Measurements from ENCODE around the gene NPAS3.

The NPAS3 gene

DNA sequence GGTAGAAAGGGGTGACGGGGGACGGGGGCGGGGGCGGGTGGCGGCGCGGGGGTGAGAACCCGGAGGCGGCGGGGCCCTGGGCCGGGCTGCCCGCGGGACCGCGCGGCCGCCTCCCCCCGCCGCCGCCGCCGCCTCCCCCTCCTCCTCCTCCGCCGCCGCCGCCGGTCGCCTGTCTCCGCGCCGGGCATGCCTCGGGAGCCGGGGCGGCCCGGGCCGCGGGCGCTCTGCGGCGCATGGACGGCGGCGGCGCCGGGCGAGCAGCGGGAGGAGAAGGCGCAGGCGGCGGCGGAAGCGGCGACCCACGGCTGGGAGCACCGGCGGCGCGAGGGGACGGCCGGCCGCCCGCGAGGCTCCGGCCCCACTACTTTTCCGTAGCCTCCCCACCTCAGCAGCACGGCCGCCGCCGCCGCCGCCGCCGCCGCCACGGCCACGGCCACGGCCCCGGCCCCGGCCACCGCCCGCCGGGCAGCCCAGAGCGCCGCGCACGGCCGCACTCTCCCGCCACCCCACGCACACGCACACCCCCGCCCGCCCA is at the start of gene NPAS3:
NPAS3 (plus strand) TSS at position 161 of the 535 bp plus-strand sequence.
- DNase-seq: no peak

DNA sequence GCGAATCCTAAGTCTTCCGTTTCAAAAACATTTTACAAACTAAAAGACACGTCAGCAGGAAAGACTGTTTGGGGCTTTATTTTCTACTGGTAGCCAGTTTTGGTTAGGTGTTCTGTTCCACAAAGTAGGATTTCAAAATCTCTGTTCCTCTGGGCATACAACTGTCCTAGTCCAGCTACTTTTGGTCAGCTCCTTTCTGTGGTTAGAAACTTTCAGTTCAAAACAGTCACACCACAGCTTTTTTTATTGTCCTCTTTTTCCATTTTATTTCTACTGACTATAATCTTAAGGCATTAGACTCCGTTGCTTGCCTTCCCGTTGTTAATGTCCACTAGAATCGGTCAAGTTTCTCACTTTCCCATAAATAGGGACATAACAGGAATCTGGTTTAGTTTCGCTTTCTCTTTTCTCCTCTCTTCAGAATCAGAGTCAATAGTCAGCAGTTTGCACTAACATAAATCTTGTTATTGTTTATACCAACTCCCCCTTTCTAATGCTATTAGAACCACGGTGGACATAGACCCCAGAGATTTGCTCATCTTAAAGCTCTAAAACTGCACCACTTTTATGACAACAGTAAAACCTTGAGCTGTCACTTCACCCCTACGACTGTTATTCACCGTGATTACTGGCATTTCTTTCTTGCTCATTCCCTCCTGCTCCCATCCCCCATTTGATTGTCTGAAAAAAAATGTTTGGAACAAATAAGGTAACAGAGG is 41.5 kb upstream of the NPAS3 start:
- DNase-seq: no peak

DNA sequence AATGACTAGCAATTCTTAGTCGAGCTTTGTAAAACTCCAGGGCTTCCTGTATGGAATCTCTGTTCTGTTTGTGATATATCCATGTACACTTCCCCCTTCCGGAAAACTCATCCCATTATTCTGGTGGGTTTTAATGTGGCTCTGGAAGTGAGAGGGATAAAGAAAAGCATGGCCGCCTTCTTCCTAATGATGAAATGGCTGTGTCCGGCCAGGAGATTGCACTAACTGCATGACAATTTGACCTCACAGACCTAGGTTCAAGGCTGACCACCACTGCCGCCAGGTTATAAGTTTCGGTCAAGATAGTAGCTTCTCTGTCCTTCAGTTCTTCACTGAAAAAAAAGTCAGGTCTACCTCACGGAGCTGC is 41.0 kb upstream of the NPAS3 start:
- DNase-seq: no peak

DNA sequence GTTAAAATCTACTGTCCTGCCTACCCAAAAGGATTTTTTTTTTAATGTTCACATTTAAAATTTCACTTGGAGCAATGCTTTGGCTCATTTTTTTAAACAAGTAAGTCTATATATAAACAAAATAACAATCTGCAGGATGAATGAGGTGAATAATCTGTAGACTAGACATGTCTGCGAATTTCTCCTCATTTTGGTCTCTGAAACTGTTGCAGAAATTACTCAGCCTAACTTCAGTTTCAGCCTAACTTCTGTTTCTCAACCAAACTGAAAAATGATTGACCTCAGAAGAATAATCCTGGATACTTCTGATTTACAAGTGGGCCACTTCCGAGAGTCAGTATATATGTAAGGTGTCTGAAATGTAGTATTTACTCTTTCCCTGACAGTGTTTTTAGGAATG is 39.8 kb upstream of the NPAS3 start:
- no peak for DNase-seq

DNA sequence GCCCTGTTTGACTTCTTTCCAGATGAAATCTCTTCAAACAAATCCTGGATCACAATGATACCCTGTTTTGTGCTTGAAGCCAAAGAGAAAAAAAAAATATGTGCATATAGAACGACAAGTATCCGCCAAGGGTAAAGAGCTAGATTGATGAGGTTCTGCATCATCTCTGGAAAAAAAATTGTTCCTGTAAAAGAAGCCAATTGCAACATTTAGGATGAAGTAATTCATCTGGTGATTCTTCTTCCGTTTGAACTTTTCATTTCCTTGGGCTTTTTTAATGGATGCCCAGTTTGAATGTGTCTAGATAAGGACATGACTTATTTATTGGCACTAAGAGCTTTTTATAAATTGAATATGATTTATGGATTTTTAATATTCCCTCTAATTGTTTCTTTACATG is 38.1 kb upstream of the NPAS3 start:
- no peak for DNase-seq

DNA sequence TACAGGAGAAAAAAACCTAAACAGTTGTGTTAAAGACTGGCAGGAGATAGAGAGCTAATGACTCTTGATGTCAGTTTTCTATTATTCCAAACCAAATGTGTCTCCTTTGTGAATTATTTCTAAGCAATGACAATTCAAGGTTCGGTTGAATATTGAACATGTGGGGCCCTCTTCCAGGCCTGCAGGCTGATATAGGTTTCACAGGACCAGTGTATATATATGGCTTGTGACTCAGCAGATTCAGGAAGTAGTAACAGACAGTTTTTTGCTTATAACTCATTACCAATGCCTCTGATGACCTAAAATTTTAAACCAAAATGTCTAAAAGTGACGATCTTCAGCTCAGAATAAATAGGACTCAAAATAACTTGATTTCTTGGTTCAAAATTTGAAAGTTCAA is 33.7 kb upstream of the NPAS3 start:
- DNase-seq: no peak

DNA sequence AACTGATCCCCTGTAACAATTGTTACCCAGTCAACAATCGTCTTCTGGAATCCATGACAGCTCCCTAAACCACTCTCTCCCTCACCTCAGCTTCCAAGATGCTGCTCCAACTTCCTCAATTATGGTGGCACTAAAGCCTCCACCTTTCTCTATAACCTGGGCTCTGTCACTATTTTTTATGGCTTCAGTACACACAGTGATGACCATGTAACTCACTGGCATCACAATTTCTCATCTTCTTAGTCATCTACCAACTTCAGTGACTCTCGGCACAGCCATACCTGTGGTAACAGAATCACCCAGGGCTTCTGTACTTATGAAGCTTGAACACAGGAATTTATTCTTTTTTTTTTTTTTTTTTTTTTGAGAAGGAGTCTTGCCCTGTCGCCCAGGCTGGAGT is 32.0 kb upstream of the NPAS3 start:
- no peak for DNase-seq

DNA sequence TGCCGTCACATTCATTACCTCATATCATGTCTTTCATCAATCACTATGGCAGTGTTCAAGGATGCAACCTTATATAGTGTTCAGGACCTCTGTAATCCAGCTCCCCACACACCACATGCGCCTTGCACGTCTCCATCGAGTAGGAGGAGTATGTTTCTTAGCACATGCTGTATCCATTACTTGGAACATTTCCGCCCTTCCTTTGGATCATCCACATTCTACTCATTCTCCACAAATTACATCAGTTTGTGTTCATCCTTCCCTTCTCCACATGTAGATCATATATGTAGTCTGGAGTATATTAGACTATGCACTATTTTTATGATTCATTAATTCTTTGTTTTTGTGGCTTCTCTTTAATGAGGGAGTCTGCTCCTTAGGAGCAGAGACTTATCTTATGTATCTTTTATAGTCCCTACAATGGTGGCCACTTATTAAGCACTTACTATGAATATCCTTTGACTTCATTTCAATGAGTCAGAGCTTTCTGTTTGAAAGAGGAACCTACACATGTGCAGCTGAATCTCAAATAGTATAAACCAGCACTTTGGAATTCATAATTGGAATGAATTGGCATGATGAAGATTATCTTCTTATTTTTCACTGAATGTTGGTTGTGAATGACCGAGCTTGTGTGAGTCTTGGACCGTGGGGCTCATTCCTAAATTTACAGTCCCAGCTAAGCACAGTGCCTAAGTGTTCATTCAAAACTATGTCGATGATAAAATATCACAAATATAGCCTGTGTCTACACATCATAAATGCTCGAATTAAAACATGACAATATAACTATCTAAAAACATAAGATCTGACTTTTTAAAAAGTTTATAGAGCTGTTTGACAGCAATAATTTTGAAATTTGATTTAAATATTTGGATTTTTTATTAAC is 30.2 kb upstream of the NPAS3 start:
- DNase-seq: no peak

DNA sequence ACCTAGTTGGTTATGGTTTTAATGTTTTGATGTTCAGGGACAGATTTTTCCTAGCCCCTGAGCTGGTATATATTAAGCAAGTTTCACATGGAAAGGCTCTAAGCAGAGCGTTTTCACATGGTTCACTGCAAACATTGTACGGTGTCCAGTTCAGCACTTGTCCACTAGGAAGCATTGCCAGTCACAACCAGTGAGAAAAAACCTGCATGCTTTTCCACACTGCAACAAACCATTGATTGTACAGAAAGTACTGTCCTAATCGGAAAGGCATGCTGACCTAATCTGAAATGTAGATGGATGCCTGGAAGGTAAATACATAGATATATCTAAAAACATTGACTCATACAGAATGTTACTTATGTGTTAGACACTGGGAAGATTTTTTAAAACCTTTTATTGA is 25.0 kb upstream of the NPAS3 start:
- no peak for DNase-seq

DNA sequence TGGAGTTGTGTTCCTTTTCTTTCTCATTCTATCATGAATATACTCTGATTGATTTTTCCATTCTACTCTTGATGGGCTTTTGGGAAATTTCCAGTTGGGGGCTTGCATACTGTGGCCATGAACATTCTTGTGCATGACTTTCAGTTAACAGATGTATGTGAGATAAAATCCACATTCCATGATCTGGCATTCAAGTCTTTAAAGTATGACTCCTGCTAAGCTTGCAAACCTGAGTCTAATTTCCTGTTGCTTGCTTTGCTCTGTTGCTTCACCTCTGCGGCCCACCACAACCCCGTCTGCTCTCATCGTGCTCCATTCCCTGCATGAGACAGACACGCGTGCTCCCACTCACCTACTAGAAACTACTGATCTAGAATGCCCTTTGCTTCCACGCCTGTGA is 24.3 kb upstream of the NPAS3 start:
- no peak for DNase-seq

DNA sequence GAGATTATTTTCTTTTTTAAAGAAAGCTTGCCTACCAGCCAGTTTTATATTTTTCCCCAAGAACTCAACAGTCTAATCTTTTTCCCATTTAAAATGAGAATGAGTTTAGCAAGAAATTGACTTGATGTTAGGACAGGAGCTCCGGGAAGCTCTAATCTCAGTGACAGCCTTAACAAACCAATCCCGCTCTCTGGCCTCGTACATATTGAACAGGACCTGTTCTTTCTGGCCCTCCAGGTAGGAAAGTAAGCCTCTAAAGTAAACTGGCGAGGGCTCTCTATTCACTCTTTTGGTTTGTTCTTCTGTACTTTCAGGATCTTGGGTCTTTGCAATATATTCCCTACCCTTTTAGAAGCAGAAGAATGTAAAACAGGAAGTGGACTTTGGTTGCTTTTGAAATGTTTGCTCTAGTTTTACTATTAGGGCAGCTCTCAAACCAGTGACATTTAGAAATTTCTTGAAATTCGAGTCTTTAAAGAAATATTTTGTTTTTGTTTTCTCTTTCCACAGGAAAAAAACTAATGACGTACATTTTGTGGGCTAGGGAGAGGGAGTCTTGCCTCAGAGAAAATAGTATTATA is 17.9 kb upstream of the NPAS3 start:
- DNase-seq: no peak

DNA sequence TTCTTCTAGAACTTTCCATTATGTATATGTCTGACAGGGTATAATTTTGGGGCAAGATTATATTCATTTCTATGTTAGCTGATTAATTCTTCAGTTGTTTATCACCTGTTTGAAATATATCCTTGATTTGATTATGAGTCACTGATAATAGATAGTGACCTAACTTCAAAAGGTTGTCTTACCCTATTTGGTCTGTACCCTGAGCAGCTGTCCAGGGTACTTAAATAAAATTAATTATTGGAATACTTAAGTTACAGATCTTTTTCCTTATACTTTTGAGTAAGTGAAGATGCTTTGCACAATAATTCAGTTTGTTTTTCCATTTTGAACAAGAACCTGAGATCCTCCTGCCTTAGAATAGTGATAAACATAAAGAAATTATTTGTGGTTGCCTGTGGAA is 13.2 kb upstream of the NPAS3 start:
- DNase-seq: no peak

DNA sequence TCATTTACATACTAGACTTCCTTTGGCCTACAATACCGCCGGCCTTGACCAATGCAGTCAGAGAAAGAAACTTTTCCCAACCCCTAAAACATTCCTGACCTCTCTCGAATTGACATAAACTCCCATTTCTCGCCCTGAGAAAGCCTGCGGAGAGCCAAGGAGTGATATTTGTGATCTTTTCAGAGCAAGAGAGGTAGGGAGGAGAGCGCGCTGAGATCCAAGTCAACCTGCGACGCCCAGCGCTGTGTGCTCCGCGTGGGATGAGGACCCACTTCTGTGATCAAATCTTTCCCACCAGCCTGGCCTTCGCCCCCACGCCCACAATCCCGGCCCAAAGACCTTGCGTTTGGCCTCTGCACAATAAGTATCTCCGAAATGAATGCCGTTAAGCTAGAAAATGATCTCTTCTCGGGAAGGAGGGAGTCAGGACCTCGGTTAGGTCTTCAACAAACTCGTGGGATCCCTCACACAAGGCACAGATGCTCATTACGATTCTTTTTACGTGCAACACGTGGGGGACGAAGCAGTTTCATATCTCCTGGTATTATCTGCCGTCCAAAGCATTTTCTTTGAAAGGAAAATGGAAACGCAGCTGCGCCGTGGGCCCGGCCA is 6.3 kb upstream of the NPAS3 start:
- no peak for DNase-seq

DNA sequence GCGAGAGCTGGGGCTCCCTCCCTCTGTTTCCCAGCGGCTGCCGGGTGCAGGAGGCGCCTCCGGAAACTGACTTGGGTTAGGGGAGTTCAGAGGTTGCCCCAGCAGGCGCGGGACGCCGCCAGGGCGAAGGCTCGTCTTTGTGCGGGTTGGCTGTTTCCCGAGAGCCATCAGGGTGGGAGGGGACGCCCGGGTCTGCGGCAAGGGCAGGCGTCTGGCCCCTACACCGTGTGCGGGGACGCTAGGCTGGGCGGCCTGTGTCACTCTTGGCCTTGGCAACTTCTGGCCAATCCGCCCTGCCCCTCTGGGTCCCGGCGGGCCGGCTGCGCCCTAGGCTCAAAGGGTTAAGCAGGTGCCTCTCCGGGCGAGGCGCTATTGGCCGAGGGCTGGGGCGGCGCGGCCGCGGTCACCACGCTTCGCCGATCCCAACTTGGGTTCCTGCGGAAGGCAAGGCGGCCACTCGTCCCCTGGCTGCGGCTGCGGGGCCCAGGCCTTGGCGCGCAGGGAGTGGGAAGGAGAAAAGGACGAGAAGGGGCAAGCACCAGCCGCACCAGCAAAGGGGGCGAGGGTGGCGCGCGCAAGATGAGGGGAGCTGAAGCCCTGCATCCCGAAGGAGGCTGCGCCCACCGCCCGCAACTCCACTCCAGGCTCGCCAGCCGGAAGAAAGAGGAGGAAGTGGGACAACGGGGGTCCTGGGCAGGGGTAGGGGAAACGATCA is 5.6 kb upstream of the NPAS3 start:
- no peak for DNase-seq

DNA sequence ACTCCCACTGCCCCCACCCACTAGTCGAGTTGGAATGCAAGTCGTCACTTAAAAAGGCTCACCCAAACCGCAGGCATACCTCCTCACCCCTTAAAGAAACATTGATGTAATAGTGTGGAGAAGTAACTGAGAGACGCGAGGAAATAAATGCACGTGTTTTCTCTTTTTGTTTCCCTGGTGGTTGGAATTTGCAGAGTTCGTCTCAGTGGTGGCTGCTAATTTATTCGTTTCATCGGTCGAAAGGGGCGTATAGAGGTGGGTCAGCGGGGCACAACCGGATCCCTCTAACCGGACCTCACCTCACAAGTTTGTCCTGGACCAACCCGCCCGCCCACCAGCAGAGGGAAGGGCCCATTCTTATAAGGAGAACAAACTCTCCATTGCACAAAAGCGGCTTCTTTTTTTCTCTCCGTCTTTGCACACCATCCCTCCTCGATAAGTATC is 5.0 kb upstream of the NPAS3 start:
- no peak for DNase-seq

DNA sequence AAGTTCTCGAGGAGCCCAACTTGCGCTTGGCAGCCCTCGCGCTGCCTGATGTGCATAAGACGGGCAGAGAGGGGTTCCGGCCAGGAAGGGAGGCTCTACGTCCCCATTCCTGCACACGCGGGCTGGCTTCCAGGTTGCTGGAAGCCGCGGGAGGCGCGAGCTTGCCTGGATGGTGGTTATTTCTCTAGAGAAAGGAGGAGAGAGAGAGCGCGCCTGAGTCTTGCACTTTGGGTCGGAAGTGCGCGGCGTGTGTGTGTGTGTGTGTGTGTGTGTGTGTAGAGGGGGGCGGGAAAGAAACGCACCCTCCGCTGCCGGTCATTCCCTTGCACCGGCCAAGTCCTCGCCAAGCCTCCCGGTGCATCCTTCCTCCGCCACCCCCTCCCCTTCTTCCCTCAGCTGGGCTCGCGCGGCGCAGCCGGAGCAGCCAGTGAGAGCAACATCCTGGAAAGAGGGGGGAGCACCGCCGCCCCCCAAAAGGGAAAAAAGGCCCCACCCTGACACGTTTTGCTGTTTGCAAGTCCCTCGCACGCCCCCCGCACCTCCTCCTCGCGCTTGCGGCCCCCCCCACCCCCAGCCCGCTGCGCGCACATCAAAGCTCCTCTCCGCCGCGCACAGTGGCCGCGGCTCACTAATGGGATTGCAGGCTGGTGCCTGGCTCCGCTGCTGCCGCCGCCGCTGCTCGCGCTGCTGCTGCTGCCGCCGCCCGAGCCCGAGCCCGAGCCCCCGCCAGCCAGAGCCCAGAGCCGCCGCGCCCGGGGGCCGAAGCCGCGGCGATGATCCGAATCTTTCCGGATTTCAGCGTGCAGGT is 4.4 kb upstream of the NPAS3 start:
- no peak for DNase-seq

DNA sequence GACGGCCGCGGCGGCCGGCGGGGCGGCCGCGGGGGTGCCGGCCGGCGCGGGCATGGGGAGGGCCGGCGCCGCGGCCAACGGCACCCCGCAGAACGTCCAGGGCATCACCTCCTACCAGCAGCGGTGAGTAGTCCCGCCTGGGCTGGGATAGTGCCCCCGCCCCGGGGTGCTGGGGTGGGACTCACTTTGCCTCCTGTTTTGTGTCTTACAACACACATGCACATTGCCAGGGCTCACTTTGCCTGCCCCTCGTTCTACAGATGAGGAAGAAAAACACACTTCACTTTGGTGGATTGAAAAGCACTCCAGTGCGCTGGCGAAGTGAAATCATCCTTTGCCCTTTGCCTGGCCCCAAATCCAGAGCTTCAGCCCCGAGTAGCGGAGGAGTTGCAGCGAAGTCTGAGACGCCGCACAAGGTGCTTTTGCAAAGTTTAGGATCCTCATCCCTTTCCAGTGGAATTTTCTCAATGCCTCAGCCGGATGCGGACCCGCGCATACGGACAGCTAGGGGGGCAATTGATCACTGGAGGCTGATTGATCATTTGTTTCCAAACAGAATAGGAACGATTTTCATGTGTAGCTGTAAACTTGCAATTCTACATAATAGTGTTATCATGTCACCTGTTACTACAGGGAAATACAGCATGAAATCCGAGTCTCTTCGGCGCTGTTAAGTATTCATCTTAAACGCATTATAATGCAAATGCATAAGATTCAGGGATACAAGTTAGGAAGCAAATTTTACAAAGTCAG is 3.6 kb upstream of the NPAS3 start:
- DNase-seq: no peak

DNA sequence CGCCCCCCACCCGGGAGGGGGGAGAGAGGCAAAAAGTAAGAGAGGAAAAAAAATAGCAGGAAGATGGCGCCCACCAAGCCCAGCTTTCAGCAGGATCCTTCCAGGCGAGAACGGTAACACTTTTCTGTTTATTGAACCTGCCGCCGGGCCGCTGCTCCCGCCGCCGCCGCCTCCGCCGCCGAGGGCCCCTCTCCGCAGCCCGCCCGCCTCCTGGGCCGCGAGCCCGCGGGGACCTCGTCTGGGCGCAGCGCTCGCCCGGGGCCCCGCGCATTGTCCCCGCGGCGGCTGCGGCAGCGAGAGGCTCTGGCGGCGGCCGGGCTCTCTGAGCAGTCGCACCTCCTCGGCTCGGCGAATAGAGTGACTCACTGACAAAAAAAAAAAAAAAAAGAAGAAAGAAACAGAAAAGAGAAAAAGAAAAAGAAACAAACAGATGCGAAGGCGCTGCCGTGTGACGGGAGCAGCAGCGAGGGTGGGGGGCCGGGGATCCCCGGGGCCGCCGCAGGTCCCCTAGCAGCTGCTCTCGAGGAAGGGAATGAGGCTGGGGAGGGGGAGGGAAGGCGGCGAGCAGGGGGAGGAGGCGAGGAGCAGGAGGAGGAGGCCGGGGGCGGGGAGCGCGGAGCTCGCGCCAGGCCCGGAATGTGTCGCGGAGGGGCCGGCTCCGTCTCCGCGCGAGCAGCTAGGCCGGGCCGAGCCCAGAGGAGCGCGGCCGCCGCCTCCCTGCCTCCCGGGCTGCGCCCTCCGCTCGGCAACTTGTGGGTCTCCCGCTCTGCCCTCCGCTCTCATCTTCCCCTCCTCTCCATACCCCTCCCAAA is 781 bp downstream of the NPAS3 start:
- DNase-seq: no peak

DNA sequence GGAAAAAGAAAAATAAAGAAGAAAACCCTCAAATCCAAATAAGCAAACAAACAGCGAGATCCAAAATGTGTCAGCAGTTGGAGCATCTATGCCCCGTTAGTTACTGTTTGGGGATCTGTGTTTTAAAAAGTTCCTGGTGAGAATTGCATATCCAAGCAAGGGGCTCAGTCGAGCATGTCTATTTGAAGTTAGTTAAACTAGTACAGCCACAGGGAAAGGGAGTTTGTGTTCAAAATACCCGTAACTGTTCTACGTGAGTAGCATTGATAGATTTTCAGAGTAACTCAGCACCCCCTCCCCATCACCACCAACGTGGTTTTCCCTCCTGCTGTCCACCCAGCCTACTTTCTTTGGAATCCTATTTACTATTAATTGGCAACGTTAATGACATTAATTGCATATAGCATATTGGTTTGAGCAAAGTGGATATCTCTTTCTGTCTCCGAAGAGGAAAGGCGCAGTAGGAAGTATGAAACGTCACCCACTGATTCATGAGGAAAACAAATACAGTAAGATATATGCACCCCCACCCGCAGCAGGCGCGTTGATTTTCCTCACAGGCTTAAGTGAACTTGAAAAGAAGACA is 1.5 kb downstream of the NPAS3 start:
- no peak for DNase-seq
